WTC11 (cell line): Measurements from ENCODE around the gene STPG2.

Experiments used
- AR ChIP-seq: fragments of 250-450 bp; sonication (Bioruptor Pico); IDR thresholded peaks from 2 replicates; pipeline ENCODE4 v1.9.0; 2021; ENCODE audit warnings: mild to moderate bottlenecking
- ETV6 ChIP-seq: sonication (generic); formaldehyde crosslinking; IDR thresholded peaks from 2 replicates; pipeline ENCODE4 v1.8.1; 2022; ENCODE audit warnings: mild to moderate bottlenecking, missing genetic modification reagents
- NR2C2 ChIP-seq: sonication (generic); formaldehyde crosslinking; IDR thresholded peaks from 2 replicates; pipeline ENCODE4 v1.8.0; 2022; ENCODE audit warnings: mild to moderate bottlenecking, missing genetic modification reagents
- TCF7 ChIP-seq: sonication (generic); formaldehyde crosslinking; IDR thresholded peaks from 2 replicates; pipeline ENCODE4 v1.8.0; 2022; ENCODE audit warnings: mild to moderate bottlenecking, low read depth, missing genetic modification reagents, moderate library complexity

GRCh38 chr4:98113012-98113411 is 30.3 kb downstream of the STPG2 start:
- TF ChIP-seq ETV6 (CRISPR knock-in tag) = no peak
- no peak for TF ChIP-seq TCF7 (CRISPR knock-in tag)
- no peak for TF ChIP-seq NR2C2 (CRISPR knock-in tag)
- no peak for TF ChIP-seq AR (CRISPR knock-in tag)
